GM12878 (cell line): ENCODE data around the gene AHNAK. TPM values are rescaled to one million over a fixed set of nuclear protein-coding genes. Genes with fewer than 3 reads are reported as not detected.

Source experiments
- ATAC-seq: fragments of 200-7000 bp; cut with Tn5 transposase; 3 replicates; pipeline ENCODE4 v1.9.1; 2020; ENCODE audit warnings: mild to moderate bottlenecking, moderate library complexity
- BruUV-seq: library from RNA; stranded (reverse); fragments of 400-500 nt; replicated peaks from 2 replicates; lab custom pipeline; 2021; lab: Mats Ljungman, UMichigan
- CTCF ChIA-PET: fragments of 300-600 bp; sonication (Branson Sonifier 250); formaldehyde crosslinking; extraction: SDS; loops from one replicate; lab custom pipeline; 2021; ENCODE audit warnings: inconsistent platforms; lab: Yijun Ruan, JAX
- POLR2A ChIA-PET: fragments of 350-600 bp; formaldehyde crosslinking; extraction: SDS; loops from one replicate; lab custom pipeline; 2021; ENCODE audit warnings: inconsistent platforms; lab: Charles Lee
- RAD21 ChIA-PET: fragments of 300-600 bp; sonication (Branson Sonifier 250); formaldehyde crosslinking; loops from one replicate; lab custom pipeline; 2023; ENCODE audit warnings: antibody characterized with exemption; ENCODE audit not compliant: unreplicated experiment; lab: Charles Lee
- SMC1A ChIA-PET: fragments of 300-600 bp; sonication (Branson Sonifier 250); formaldehyde crosslinking; loops from one replicate; lab custom pipeline; 2023; ENCODE audit not compliant: unreplicated experiment, uncharacterized antibody; lab: Charles Lee
- DNase-seq: peaks from one replicate; pipeline ENCODE4 v3.0.0-alpha.2; 2011; ENCODE audit warnings: low read depth, low spot score
- FAIRE-seq: peaks from 3 replicates; lab custom pipeline; 2011; peaks lifted over from hg19 to GRCh38; lab: Jason Lieb, UNC
- H2AFZ ChIP-seq: 2 replicates; pipeline ENCODE4 v1.6.0; 2011; ENCODE audit warnings: low read depth, low read length, control low read depth; ENCODE audit not compliant: control insufficient read depth
- H3K27ac ChIP-seq: 2 replicates; pipeline ENCODE4 v1.5.1; 2011; ENCODE audit warnings: control low read depth; ENCODE audit not compliant: control insufficient read depth, insufficient read depth
- H3K27me3 ChIP-seq, 2 experiments: replicated peaks in 1 of 2; 2 replicates each; pipeline versions ENCODE4 v1.6.0 to v1.6.1; 2011; ENCODE audit warnings: low read length in 1 of 2; ENCODE audit not compliant: control insufficient read depth in 2 of 2, insufficient read depth in 2 of 2
- H3K36me3 ChIP-seq, 2 experiments: 2 replicates each; pipeline ENCODE4 v1.5.1; 2011; ENCODE audit warnings: low read length in 1 of 2; ENCODE audit not compliant: control insufficient read depth in 2 of 2, insufficient read depth in 2 of 2
- H3K4me1 ChIP-seq: 2 replicates; pipeline ENCODE4 v1.6.1; 2011; ENCODE audit warnings: mild to moderate bottlenecking, low read length, moderate library complexity, mixed read lengths; ENCODE audit not compliant: control insufficient read depth, insufficient read depth
- H3K4me2 ChIP-seq: 2 replicates; pipeline ENCODE4 v1.6.0; 2011; ENCODE audit warnings: control low read depth; ENCODE audit not compliant: control insufficient read depth, insufficient read depth
- H3K4me3 ChIP-seq: fragments of 200-600 bp; sonication (generic); 2 replicates; pipeline ENCODE4 v1.5.1; 2016
- H3K79me2 ChIP-seq: 2 replicates; pipeline ENCODE4 v1.6.0; 2011; ENCODE audit warnings: low read length; ENCODE audit not compliant: control insufficient read depth, insufficient read depth
- H3K9ac ChIP-seq: 2 replicates; pipeline ENCODE4 v1.8.0; 2011; ENCODE audit warnings: low read length, control low read depth, mixed read lengths; ENCODE audit not compliant: control insufficient read depth, insufficient read depth
- H3K9me3 ChIP-seq: replicated peaks from 3 replicates; pipeline ENCODE4 v1.5.1; 2011; ENCODE audit warnings: mild to moderate bottlenecking, low read length; ENCODE audit not compliant: control insufficient read depth, insufficient read depth
- H4K20me1 ChIP-seq: 2 replicates; pipeline ENCODE4 v1.6.0; 2011; ENCODE audit not compliant: control insufficient read depth, insufficient read depth
- CHD4 ChIP-seq: fragments of 200-600 bp; sonication (generic); IDR thresholded peaks from 2 replicates; pipeline ENCODE4 v1.6.1; 2016; ENCODE audit warnings: mild to moderate bottlenecking
- E4F1 ChIP-seq: fragments of 450-650 bp; IDR thresholded peaks from 2 replicates; pipeline ENCODE4 v1.6.1; 2018; ENCODE audit warnings: borderline replicate concordance, mild to moderate bottlenecking; ENCODE audit not compliant: partially characterized antibody
- EGR1 ChIP-seq, 2 experiments: IDR thresholded peaks; 1 replicate in 1 of 2; 2 replicates in 1 of 2; pipeline ENCODE4 v1.6.1; 2011 to 2012; ENCODE audit warnings: low read depth in 2 of 2, low read length in 2 of 2, borderline replicate concordance in 1 of 2, mild to moderate bottlenecking in 1 of 2, moderate library complexity in 1 of 2
- MEF2B ChIP-seq: fragments of 450-650 bp; IDR thresholded peaks from 2 replicates; pipeline ENCODE4 v1.6.1; 2018; ENCODE audit warnings: mild to moderate bottlenecking, moderate library complexity; ENCODE audit not compliant: partially characterized antibody, poor library complexity, severe bottlenecking
- NFIC ChIP-seq: IDR thresholded peaks from 2 replicates; pipeline ENCODE4 v1.6.1; 2012; ENCODE audit warnings: low read depth, mild to moderate bottlenecking, inconsistent platforms, low read length, moderate library complexity
- SMC3 ChIP-seq: IDR thresholded peaks from 2 replicates; pipeline ENCODE4 v1.6.1; 2011; ENCODE audit warnings: low read length, improper control_type of control experiment, borderline replicate concordance
- SUPT20H ChIP-seq: IDR thresholded peaks from 2 replicates; pipeline ENCODE4 v1.6.1; 2011; ENCODE audit warnings: low read depth, mild to moderate bottlenecking, low read length, moderate library complexity, borderline replicate concordance; ENCODE audit not compliant: control insufficient read depth
- WGBS: methylation state at CpG from one replicate; pipeline ENCODE4 v1.1.6; 2016; ENCODE audit warnings: low lambda C conversion rate; ENCODE audit not compliant: insufficient replicate concordance, insufficient coverage; ENCODE audit errors: missing lambda C conversion rate; 5-methylcytosine and 5-hydroxymethylcytosine counted together
- in situ Hi-C: fragments of 300-500 bp; cut with MboI; formaldehyde crosslinking; loops from 9 replicates; pipeline ENCODE4 v1.14.3; 2018; ENCODE audit warnings: mixed read lengths
- intact Hi-C: fragments of 100-400 bp; cut with micrococcal nuclease; formaldehyde crosslinking; loops from one replicate; pipeline ENCODE4 v1.14.2; 2022; ENCODE audit not compliant: unreplicated experiment
- polyA plus RNA-seq, 11 experiments: library from polyadenylated mRNA; depleted of rRNA in 4 of 11; unstranded in 6 of 11; stranded (reverse) in 5 of 11; fragments of >200 nt; fragmentation: Nextera tagmentation in 4 of 11; fragmentation: Illumina TruSeq in 1 of 11; extraction: Ambion mirVana in 4 of 11; extraction: Trizol in 1 of 11; gene quantifications; 1 replicate in 1 of 11; 2 replicates in 10 of 11; pipeline versions ENCODE4 v1.2.1 to v1.2.3, GENCODE V29; 2011 to 2016; ENCODE audit warnings: inconsistent platforms in 2 of 11, missing spikeins in 2 of 11, low read depth in 1 of 11
- total RNA-seq, 4 experiments: library from RNA; depleted of rRNA in 3 of 4; stranded (reverse); fragments of >200 nt in 3 of 4; fragmentation: Illumina TruSeq in 1 of 4; extraction: Trizol in 1 of 4; gene quantifications; 2 replicates each; pipeline versions ENCODE4 v1.2.1 to v1.2.3, GENCODE V29; 2013 to 2021

The AHNAK gene
- total and polyA plus RNA-seq, 10 of the 15 experiments (the other 5 are each of a cell fraction or from before 2014, with no cell fraction given): 0.76 to 90.3 (median 19.4) TPM

- SMC1A ChIA-PET: interaction anchor here (1.2 kb wide), 1 partner anchor 116 kb away, joined by 3 read pairs; no protein-coding TSS in a partner anchor
- FAIRE-seq: no peak
- no peak overlapping the region for H3K9ac ChIP-seq
- POLR2A ChIA-PET: interaction anchor here (0.7 to 1.2 kb wide), 3 partner anchors 14 to 716 kb away, joined by 3 to 4 read pairs (median 4); partner anchors contain the start of gene TUT1
- H2AFZ ChIP-seq: no peak overlapping the region
- no peak for TF ChIP-seq SMC3
- TF ChIP-seq EGR1 (IDR thresholded peaks at IDR 0.05; ENCODE audit: borderline replicate concordance in 1 of 2, low read depth in 2 of 2, low read length in 2 of 2): no peak
- no peak for TF ChIP-seq CHD4
- no peak for TF ChIP-seq MEF2B
- no peak for TF ChIP-seq E4F1
- no peak for TF ChIP-seq NFIC
- no peak for TF ChIP-seq SUPT20H
- TF ChIP-seq, all 136 proteins: peak for 0
- DNase-seq (no peak), ATAC-seq (no peak)
- no peaks in the 10 kb centered on the region for H4K20me1 ChIP-seq
- ChIA-PET CTCF (interaction anchor here (1.0 kb wide), 1 partner anchor 16 kb away, joined by 3 read pairs; no protein-coding TSS in a partner anchor), RAD21 (interaction anchor here (0.7 kb wide), 1 partner anchor 117 kb away, joined by 3 read pairs; no protein-coding TSS in a partner anchor)
- H3K36me3 ChIP-seq: peaks cover 16 to 19% of the 10 kb centered on the region in 2 experiments; a peak in 3 of 4 replicates
- BruUV-seq: no TSS peak
- in situ Hi-C loops: no loop called here
- H3K4me3 ChIP-seq: no peak overlapping the region
- peaks cover 5% of the 10 kb centered on the region; the same call in 1 of the 2 replicates for H3K4me1 ChIP-seq
- H3K79me2 ChIP-seq: peaks cover 25% of the 10 kb centered on the region
- 89% methylated on average over 12 of the region's 12 CpGs for WGBS
- no peaks in the 10 kb centered on the region for H3K9me3 ChIP-seq
- no peak overlapping the region for H3K27ac ChIP-seq
- intact Hi-C loops: no loop called here
- H3K4me2 ChIP-seq: no peak overlapping the region
- H3K27me3 ChIP-seq: no peaks in the 10 kb centered on the region
These were observed 30.6 kb upstream of the AHNAK start for GRCh38 chr11:62577046-62577714.
